HepG2 (cell line): ENCODE measurements around the gene ATP2C2. TPM values are rescaled to one million over a fixed set of nuclear protein-coding genes. Genes with fewer than 3 reads are reported as not detected.

Experiments used
- CAMTA2 ChIP-seq: sonication (generic); formaldehyde crosslinking; IDR thresholded peaks from 2 replicates; pipeline ENCODE4 v1.4.0; 2020; ENCODE audit warnings: mild to moderate bottlenecking, missing genetic modification reagents, borderline replicate concordance
- MATR3 ChIP-seq: sonication (generic); formaldehyde crosslinking; IDR thresholded peaks from 2 replicates; pipeline ENCODE4 v1.4.0; 2020; ENCODE audit warnings: missing genetic modification reagents
- PHF8 ChIP-seq: sonication (generic); formaldehyde crosslinking; IDR thresholded peaks from 2 replicates; pipeline ENCODE4 v1.5.0; 2020; ENCODE audit warnings: missing genetic modification reagents
- RAD21 ChIP-seq: fragments of 450-650 bp; formaldehyde crosslinking; IDR thresholded peaks from 2 replicates; pipeline ENCODE4 v1.5.0; 2020; ENCODE audit warnings: mild to moderate bottlenecking
- TBL1XR1 ChIP-seq: fragments of 150-350 bp; IDR thresholded peaks from 2 replicates; pipeline ENCODE4 v1.6.1; 2014; ENCODE audit warnings: borderline replicate concordance, low read length; ENCODE audit not compliant: partially characterized antibody
- ZNF329 ChIP-seq: sonication (generic); formaldehyde crosslinking; IDR thresholded peaks from 2 replicates; pipeline ENCODE4 v1.9.0; 2021; ENCODE audit warnings: low read depth, mild to moderate bottlenecking, missing genetic modification reagents
- ZNF468 ChIP-seq: sonication (generic); formaldehyde crosslinking; IDR thresholded peaks from 2 replicates; pipeline ENCODE4 v1.8.0; 2022; ENCODE audit warnings: mild to moderate bottlenecking, moderate library complexity, missing genetic modification reagents
- ZNF614 ChIP-seq: IDR thresholded peaks from 2 replicates; pipeline ENCODE4 v1.6.1; 2018; ENCODE audit warnings: missing biosample characterization, missing genetic modification reagents, inconsistent platforms, borderline replicate concordance
- polyA plus RNA-seq, 8 experiments: library from polyadenylated mRNA; depleted of rRNA in 3 of 8; stranded (reverse) in 7 of 8; unstranded in 1 of 8; fragments of >200 nt; fragmentation: Illumina TruSeq in 4 of 8; extraction: Trizol in 4 of 8; gene quantifications; 2 replicates each; pipeline versions ENCODE4 v1.2.1 to v1.2.3, GENCODE V29; 2011 to 2016; ENCODE audit warnings: low read depth in 4 of 8, missing spikeins in 1 of 8, mixed read lengths in 1 of 8; ENCODE audit not compliant: insufficient read depth in 1 of 8
- total RNA-seq, 5 experiments: library from RNA; depleted of rRNA; stranded (reverse); fragments of >200 nt; fragmentation: Illumina TruSeq; extraction: Trizol; gene quantifications; 2 replicates each; pipeline ENCODE4 v1.2.3, GENCODE V29; 2016; ENCODE audit warnings: low read depth in 1 of 5
- TF ChIP-seq, protein P1 (sequence below): sonication (generic); formaldehyde crosslinking; IDR thresholded peaks from 2 replicates; pipeline ENCODE4 v1.4.0; 2020; ENCODE audit warnings: missing genetic modification reagents, borderline replicate concordance
- TF ChIP-seq, protein P2 (sequence below): sonication (generic); formaldehyde crosslinking; IDR thresholded peaks from 2 replicates; pipeline ENCODE4 v1.4.0; 2020; ENCODE audit warnings: mild to moderate bottlenecking, missing genetic modification reagents
- TF ChIP-seq, protein P3 (sequence below): IDR thresholded peaks from 2 replicates; pipeline ENCODE4 v1.6.1; 2016; ENCODE audit warnings: mild to moderate bottlenecking

ATP2C2 gene
- total and polyA plus RNA-seq, 2 of the 13 experiments (the other 11 are each of a cell fraction or from before 2014, with no cell fraction given), result 0.07 TPM; not detected in 1

DNA sequence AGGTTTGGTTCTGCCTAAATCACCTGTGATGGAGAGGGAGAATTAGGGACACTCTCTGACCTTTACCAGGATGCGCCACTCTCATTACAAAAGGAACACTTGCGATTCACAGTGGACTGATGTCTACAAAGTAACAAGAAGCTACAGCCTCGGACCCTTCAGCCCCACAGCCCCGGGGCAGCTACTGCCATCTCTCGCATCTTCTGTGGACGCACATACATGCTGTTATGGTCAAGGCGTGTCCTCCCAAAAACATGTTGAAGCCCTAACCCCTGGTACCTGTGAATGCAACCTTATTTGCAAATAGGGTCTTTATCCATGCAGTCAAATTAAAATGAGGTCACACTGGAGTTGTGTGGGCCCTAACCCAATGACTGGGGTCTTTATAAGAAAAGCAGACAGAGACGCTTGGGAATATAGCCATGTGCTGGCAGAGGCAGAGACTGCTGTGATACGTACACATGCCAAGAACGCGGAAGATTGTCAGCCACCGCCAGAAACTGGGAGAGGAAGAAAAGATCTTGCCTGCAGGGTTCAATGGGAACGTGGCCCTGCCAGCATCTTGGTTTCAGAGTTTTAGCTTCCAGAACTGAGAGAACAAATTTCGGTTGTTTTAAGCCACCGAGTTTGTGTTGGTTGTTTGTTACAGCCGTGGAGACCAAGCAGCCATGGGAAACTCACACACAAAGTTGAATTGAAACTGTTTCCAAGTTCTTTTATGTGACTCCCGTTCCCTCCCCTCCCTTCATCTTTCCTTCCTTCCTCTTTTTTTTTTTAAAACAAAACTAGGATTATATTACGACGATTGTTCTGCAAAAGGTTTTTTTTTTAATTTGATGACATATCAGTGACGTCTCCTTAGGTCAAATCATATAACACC is 23.1 kb downstream of the ATP2C2 start (continued):
- TF ChIP-seq ZNF329 (CRISPR knock-in tag) (no peak), PHF8 (CRISPR knock-in tag) (no peak), ZNF614 (no peak), CAMTA2 (no peak), RAD21 (CRISPR knock-in tag) (no peak), ZNF468 (no peak), MATR3 (CRISPR knock-in tag) (no peak), TBL1XR1 (no peak)
- TF ChIP-seq, protein P1, sequence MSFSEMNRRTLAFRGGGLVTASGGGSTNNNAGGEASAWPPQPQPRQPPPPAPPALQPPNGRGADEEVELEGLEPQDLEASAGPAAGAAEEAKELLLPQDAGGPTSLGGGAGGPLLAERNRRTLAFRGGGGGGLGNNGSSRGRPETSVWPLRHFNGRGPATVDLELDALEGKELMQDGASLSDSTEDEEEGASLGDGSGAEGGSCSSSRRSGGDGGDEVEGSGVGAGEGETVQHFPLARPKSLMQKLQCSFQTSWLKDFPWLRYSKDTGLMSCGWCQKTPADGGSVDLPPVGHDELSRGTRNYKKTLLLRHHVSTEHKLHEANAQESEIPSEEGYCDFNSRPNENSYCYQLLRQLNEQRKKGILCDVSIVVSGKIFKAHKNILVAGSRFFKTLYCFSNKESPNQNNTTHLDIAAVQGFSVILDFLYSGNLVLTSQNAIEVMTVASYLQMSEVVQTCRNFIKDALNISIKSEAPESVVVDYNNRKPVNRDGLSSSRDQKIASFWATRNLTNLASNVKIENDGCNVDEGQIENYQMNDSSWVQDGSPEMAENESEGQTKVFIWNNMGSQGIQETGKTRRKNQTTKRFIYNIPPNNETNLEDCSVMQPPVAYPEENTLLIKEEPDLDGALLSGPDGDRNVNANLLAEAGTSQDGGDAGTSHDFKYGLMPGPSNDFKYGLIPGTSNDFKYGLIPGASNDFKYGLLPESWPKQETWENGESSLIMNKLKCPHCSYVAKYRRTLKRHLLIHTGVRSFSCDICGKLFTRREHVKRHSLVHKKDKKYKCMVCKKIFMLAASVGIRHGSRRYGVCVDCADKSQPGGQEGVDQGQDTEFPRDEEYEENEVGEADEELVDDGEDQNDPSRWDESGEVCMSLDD (CRISPR knock-in tag), result no peak
- TF ChIP-seq, protein P2, sequence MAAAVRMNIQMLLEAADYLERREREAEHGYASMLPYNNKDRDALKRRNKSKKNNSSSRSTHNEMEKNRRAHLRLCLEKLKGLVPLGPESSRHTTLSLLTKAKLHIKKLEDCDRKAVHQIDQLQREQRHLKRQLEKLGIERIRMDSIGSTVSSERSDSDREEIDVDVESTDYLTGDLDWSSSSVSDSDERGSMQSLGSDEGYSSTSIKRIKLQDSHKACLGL (CRISPR knock-in tag), result no peak
- TF ChIP-seq, protein P3, sequence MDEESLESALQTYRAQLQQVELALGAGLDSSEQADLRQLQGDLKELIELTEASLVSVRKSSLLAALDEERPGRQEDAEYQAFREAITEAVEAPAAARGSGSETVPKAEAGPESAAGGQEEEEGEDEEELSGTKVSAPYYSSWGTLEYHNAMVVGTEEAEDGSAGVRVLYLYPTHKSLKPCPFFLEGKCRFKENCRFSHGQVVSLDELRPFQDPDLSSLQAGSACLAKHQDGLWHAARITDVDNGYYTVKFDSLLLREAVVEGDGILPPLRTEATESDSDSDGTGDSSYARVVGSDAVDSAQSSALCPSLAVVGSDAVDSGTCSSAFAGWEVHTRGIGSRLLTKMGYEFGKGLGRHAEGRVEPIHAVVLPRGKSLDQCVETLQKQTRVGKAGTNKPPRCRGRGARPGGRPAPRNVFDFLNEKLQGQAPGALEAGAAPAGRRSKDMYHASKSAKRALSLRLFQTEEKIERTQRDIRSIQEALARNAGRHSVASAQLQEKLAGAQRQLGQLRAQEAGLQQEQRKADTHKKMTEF (CRISPR knock-in tag), result no peak
